ENCODE results near the gene RIPK1.

DNA sequence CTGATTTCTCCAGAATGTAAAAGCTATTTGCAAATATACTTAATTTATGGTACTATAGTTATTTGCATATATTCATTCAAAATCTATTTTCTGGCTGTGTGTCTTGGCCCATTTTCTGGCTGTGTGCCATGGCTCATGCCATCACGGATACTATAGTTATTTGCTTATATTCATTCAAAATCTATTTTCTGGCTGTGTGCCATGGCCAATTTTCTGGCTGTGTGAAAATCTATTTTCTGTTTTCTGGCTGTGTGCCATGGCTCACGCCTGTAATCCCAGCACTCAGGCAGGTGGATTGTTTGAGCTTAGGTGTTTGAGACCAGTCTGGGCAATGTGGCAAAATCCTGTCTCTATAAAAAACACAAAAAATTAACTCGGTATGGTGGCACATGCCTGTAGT lies 28.9 kb upstream of the RIPK1 start:
- TF ChIP-seq RFX5 (IDR thresholded peaks at IDR 0.05; ENCODE audit: low read depth, low read length) (no peak), ZNF143 (CRISPR knock-in tag; IDR thresholded peaks at IDR 0.05) (no peak), EP300 (IDR thresholded peaks at IDR 0.05; ENCODE audit: low read length) (no peak), ZNF764 (CRISPR knock-in tag; IDR thresholded peaks at IDR 0.05; ENCODE audit: low read depth) (no peak)
